Activated CD4-positive, CD25-positive, alpha-beta regulatory T cell treated with anti-CD3 and anti-CD28 coated beads, Interleukin-2, amount 50 U/mL, for 16 hours (primary cell): ENCODE results near the gene MUC20.
"Not testable (repeated sequence)": the region's sequence is repeated elsewhere in the genome, so short reads cannot be mapped to it uniquely, and the experiment has no call there.

Source experiments
- DNase-seq: peaks from one replicate; pipeline ENCODE4 v3.0.0-alpha.2; 2020; ENCODE audit warnings: low read depth, low spot score

Gene MUC20

DNA sequence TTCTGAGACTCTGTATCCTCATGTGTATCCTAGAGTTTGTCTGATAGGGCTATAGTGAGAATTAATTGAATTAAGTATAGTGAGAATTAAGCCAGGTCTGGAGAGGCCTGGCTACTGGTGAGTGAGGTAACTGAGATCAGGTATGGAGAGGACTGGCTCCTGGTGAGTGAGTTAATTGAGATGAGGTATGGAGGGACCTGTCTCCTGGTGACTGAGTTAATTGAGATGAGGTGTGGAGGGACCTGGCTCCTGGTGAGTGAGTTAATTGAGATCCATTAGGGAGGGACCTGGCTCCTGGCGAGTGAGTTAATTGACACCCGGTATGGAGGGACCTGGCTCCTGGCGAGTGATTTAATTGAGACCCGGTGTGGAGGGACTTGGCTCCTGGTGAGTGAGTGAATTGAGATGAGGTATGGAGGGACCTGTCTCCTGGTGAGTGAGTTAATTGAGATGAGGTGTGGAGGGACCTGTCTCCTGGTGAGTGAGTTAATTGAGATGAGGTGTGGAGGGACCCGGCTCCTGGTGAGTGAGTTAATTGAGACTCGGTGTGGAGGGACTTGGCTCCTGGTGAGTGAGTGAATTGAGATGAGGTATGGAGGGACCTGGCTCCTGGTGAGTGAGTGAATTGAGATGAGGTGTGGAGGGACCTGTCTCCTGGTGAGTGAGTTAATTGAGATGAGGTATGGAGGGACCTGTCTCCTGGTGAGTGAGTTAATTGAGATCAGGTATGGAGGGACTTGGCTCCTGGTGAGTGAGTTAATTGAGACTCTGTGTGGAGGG lies 10.5 kb upstream of the MUC20 start:
- DNase-seq: not testable (repeated sequence)

DNA sequence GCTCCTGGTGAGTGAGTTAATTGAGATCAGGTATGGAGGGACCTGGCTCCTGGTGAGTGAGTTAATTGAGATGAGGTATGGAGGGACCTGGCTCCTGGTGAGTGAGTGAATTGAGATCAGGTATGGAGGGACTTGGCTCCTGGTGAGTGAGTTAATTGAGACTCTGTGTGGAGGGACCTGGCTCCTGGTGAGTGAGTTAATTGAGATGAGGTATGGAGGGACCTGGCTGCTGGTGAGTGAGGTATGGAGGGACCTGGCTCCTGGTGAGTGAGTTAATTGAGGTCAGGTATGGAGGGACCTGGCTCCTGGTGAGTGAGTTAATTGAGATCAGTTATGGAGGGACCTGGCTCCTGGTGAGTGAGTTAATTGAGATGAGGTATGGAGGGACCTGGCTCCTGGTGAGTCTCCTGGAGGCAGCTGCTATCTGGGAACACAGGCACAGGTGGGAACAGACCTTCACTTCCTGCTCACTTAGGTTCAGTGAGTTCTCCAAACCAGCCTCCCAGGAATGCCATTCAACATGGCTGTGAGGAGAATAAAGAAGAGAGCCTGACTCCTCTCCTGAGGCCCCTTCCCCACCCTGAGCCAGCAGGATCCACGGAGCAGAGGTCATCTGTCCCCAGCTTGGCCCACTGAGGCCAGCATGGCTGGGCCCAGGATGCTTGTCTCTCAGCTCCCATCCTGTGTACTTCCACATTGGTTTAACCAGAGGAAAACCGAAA lies 9.5 kb upstream of the MUC20 start:
- not testable (repeated sequence) for DNase-seq

DNA sequence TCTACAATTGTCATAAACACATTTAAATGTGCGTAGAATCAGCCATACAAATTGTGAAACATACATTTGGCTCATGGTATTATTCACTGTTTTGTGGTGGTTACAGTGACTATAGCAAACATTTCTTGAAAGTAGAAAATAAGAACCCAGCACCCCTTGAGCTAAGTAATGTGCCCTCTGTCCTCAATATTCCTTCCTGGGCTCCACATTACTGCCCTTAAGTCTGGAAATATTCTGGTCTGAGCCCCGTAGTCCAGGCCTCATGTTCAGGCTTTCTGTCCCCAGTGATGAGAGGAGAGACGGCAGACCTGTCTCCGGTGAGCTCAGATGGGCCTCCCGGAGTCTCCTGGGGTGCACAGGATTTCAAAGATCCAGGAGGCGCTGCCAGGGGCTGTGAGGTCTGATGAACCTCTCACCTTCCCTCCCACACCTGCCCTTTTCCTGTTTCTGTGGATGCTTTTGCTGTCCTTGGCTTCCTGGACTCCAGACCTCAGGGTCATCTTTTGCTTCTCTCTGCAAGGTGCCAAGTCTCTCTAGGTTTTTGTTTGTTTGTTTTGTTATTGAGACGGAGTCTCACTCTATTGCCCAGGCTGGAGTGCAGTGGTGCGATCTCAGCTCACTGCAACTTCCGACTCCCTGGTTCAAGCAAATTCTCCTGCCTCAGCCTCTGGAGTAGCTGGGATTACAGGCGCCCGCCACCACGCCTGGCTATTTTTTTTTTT lies 8.8 kb upstream of the MUC20 start:
- DNase-seq: no peak

DNA sequence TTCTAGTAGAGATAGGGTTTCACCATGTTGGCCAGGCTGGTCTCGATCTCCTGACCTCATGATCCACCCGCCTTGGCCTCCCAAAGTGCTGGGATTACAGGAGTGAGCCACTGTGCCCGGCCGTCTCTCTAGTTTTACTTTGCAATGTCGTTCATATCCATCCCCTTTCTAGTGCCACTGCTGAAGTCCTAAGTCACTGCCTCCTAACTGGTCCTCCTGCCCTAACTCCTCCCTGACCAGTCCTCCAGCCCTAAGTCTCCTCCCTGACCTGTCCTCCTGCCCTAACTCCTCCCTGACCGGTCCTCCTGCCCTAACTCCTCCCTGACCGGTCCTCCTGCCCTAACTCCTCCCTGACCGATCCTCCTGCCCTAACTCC lies 8.3 kb upstream of the MUC20 start:
- not testable (repeated sequence) for DNase-seq

DNA sequence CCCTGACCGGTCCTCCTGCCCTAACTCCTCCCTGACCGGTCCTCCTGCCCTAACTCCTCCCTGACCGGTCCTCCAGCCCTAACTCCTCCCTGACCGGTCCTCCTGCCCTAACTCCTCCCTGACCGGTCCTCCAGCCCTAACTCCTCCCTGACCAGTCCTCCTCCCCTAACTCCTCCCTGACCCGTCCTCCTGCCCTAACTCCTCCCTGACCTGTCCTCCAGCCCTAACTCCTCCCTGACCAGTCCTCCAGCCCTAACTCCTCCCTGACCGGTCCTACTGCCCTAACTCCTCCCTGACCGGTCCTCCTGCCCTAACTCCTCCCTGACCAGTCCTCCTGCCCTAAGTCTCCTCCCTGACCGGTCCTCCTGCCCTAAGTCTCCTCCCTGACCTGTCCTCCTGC lies 7.6 kb upstream of the MUC20 start:
- not testable (repeated sequence) for DNase-seq

DNA sequence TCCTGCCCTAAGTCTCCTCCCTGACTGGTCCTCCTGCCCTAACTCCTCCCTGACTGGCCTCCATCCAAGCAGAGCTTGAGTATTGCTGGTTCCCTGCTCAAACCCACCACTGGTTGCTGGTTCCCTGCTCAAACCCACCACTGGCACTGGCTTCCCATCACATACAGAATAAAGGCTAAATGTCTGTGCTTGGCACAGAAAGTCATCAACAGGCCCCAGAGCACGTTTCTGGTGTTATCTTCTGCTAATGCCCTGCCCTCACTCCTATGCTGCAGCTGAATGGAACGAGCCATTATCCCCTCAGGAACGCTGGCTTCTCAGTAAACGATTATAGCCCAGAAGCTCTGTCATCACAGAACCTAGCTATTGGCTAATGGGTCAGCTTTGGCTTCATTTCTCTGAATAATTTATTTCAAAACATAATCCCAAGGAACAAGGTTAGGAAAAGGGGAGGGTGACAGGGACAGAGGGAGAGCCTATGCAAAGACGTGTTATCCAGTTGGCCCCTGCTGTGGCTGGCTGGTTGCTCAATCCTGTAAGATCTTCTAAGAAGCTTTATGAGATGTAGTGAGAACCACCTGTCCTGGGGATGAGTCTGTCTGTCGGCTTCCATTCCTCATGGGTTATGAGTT lies 6.3 kb upstream of the MUC20 start:
- DNase-seq: no peak

DNA sequence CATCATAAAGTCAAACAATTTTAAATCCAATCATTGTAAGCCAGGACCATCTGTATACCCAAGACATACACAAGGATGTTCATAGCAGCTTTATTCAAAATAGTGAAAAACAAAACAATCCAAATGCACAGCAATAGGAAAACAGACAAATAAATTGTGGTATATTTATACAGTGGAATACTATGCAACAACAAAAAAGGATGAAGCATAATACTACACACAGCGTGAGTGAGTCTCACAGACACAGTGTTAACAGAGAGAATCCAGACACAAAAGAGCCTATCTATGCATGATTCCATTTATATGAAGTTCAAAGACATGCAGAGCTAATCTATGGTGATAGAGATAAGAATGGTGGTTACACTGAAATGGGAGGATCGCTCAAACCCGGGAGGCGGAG lies 5.6 kb upstream of the MUC20 start:
- no peak for DNase-seq

DNA sequence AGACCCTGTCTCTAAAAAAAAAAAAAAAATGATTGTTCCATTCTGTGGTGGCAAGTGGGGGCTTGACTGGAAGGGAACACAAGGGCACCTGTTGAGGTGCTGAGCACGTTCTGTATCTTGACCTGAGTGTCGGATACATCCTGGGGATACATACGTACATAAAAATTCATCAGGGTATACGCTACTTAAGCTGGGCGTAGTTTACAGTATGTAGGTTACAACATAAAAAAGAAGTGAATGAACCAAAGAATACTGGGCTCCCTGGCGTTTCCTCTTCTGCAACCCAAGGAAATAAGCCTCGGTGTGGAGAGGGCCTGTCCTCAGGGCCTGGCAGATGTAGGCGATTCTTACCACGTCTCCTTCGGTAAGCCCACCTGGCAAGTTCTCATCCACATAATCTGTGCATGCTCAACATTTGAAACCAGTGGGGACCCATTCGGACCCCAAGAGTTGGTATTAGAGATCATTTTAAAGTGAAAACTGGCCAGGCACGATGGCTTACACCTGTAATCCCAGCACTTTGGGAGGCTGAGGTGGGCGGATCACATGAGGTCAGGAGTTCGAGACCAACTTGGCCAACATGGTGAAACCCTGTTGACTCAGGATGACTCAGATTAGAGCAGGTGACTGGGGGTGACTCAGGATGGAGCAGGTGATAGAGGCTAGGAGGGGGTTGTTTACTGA lies 5.1 kb upstream of the MUC20 start:
- DNase-seq: no peak

DNA sequence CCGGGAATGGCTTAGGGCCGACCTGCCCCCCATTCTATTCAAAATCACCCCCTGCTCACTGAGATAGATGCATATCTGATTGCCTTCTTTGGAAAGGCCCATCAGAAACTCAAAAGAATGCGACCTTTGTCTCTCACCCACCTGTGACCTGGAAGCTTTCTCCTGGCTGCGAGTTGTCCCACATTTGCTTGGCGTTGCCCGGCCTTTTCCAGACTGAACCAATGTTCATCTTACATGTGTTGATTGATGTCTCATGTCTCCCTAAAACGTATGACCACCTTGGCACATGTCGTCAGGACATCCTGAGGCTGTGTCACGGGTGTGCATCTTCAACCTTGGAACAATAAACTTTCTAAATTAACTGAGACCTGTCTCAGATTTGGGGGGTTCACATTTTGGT lies 3.4 kb upstream of the MUC20 start:
- no peak for DNase-seq

DNA sequence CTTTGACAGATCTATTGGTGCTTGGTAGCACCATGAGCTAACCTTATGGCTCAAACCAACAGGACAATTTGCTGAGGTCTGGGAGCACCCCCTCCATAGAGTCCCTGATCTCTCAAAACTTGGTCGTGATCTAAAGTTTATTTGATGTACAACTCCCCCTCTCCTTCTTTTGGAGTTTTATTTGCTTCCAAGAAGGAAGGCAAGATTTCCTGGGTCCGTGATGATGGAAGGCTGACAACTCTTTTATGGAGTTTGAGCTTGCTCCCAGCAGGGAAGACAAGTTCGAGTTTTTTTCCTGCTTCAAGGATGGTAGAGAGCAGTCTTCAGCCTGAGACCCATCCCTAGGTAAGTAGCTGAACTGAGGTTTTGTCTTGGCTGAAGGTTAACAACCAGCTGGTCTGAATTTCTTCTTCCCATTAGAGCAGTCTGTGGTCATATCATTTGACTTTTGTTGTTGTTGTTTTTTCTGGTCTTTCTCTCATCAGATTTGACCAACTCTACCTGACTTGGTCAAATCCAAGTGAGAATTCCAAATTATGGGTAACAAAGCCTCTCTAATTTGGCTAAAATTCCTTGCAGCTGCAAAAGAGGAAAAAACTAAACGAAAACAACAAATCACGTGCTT lies 2.8 kb upstream of the MUC20 start:
- no peak for DNase-seq

DNA sequence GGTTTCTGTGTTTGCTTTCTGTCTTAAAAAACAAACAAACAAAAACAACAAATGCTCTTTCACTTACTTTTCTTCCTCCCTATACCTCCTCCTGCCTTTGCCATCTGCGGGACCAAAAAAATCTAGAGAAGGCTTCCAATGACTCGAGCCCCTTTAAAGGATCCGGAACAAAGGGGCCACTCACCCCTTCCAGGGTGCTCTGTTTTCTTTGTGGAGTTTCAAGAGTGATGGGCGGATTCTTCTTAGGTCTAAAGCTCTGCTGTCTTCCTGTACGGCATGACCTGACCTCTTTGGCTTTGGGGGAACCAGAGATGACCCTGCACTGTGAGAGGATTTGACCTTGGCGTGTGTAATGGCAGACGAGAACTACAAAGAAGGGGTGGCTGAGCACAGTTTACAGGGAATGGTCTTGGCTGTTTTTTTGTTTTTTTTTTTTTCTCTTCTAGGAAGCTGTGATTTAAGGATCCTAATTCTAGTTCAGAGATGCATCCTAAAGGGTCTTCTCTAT lies 2.2 kb upstream of the MUC20 start:
- DNase-seq: no peak

DNA sequence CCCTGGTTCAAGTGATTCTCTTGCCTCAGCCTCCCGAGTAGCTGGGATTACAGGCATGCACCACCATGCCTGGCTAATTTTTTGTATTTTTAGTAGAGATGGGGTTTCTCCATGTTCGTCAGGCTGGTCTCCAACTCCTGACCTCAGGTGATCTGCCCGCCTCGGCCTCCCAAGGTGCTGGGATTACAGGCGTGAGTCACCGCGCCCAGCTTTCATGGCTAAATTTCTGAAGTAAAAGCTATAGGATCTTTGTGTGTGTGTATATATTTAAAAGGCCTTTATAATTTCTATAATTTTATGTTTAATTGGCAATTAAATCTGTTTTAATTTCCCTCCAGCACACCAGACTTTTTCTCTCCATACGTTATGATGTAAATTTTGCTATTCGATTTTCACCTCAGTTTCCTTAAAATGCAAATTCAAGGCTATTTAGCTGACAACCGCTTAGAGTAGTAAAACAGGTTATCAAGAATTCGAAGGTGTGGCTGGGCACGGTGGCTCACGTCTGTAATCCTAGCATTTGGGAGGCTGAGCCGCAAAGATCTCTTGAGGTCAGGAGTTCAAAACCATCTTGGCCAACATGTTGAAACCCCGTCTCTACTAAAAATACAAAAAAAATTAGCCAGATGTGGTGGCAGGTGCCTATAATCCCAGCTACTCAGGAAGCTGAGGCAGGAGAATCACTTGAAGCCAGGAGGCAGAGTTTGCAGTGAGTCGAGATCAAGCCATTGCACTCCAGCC lies 1.1 kb upstream of the MUC20 start:
- not testable (repeated sequence) for DNase-seq

DNA sequence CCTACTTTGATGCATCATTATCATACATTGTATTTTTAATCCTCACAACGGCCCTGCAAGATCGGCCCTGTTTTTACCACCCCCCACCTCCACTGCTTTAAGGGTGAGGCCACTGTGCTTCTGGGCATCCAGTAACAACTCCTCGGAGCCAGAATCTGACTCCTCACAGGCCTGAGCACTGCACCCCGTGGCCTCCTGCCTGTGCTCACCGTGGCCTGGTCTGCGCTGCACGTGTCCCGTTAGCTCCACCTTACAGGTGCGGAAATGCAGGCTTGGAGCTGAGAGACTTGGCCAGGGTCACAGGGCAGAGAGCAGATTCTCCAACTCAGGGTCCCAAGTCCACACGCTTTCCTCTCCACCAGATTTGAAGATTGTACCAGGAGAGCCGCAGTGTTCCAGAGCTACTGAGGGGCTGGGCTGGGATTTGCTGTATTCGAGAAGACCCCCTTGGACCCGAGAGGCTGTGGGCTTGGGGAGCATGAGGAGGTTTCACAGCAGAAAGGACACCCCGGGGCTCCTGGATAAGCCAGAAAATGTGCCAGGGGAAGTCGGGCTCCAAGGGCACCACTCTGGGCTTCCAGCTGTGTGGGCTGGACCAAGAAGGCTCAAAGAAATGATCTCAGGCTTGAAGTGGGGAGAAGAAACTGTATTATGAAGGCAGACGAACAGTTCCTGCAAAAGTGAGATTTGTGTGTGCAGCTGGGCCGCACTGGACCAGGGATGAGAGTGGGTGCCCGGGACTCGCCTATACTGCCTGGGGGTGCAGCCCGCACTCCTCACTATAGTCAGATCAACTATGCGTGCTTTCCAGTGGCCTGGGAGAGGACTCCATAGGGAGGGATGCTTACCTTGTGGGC lies 1.6 kb downstream of the MUC20 start:
- not testable (repeated sequence) for DNase-seq

DNA sequence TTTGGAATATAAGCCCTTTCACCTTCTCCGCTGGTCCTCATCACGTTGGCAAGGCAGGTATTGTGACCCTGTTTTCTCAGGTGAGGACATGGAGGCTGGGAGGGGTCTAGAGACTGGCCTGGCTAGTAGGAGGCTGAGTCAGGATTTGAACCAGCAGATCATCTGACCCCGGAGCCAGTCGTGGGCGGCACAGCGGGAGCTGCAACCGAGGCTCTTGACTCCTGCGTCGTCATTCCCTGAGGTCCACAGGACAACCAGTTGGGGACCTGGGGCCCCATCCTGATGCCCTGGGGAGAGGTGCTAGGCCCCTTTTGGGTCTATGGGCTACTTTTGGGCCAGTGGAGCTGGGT lies 2.2 kb downstream of the MUC20 start:
- not testable (repeated sequence) for DNase-seq

DNA sequence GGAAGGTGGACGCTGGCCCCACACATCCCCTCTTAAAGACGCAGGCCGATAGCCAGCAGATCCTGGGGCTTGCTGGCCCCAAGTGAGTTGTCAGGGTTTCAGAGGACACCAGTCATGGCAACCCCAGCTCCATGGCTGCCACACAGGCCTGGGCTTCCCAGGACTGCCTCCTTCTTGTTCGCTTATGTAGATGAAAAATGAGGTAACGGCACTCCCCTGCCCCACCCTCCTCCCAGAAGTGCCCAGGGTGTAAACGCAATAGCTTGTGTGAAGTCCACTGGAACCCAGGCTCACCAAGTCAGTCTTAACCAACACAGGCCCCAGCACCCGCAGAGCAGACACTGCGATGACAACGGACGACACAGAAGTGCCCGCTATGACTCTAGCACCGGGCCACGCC lies 3.6 kb downstream of the MUC20 start:
- DNase-seq: not testable (repeated sequence)

DNA sequence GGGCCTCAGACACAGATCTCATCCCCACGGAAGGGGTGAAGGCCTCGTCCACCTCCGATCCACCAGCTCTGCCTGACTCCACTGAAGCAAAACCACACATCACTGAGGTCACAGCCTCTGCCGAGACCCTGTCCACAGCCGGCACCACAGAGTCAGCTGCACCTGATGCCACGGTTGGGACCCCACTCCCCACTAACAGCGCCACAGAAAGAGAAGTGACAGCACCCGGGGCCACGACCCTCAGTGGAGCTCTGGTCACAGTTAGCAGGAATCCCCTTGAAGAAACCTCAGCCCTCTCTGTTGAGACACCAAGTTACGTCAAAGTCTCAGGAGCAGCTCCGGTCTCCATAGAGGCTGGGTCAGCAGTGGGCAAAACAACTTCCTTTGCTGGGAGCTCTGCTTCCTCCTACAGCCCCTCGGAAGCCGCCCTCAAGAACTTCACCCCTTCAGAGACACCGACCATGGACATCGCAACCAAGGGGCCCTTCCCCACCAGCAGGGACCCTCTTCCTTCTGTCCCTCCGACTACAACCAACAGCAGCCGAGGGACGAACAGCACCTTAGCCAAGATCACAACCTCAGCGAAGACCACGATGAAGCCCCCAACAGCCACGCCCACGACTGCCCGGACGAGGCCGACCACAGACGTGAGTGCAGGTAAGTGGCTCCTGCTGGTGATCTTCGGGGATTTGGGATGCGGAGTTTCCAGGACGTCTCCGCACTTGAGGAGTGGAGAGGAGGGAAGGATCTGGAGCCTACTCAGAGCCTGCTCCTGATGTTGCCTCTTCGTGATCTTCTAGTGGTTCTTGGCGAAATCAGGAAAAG lies 5.3 kb downstream of the MUC20 start:
- not testable (repeated sequence) for DNase-seq

DNA sequence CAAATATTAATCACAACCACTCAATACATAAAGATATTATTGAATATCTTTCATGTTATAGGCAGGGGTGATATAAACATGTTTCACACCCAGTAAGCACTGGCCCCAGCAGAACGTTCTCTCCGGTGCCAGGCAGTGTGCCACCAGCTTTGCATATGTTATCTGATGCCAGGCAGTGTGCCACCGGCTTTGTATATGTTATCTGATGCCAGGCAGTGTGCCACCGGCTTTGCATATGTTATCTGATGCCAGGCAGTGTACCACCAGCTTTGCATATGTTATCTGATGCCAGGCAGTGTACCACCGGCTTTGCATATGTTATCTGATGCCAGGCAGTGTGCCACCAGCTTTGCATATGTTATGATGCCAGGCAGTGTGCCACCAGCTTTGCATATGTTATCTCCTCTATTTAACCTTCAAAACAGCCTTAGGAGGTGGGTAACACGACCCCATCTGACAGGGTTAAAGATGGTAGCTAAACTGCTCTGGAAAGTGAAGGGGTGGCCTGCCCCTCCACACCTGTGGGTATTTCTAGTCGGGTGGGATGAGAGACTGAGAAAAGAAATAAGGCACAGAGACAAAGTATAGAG lies 6.9 kb downstream of the MUC20 start:
- DNase-seq: no peak

DNA sequence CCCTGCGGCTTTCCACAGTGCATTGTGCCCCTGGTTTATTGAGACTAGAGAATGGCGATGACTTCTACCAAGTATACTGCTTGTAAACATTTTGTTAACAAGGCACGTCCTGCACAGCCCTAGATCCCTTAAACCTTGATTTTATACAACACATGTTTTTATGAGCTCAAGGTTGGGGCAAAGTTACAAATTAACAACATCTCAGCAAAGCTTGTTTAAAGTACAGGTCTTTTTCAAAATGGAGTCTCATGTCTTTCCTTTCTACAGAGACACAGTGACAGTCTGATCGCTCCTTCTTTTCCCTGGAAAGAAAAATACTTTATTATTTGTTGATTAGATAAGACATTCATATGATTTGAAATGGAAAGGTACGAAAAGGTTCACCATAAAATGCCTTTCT lies 8.0 kb downstream of the MUC20 start:
- DNase-seq: not testable (repeated sequence)
